NT2/D1 (cell line): ENCODE measurements around the gene TAF10.
A peak's percentile ranks its signal among the peaks of the same experiment; 100 is the strongest.

Experiments
- DNase-seq: peaks from one replicate; pipeline ENCODE4 v3.0.0-alpha.2; 2011; ENCODE audit warnings: low read depth, low spot score
- H3K27me3 ChIP-seq: 2 replicates; pipeline ENCODE4 v1.6.0; 2011; ENCODE audit warnings: mild to moderate bottlenecking; ENCODE audit not compliant: insufficient read length, insufficient read depth
- H3K36me3 ChIP-seq: 2 replicates; pipeline ENCODE4 v1.6.1; 2011; ENCODE audit warnings: mild to moderate bottlenecking, low read length, mixed read lengths; ENCODE audit not compliant: insufficient read depth, insufficient read length
- H3K4me1 ChIP-seq: 2 replicates; pipeline ENCODE4 v1.5.1; 2011; ENCODE audit not compliant: insufficient read depth, insufficient read length
- H3K4me3 ChIP-seq: 2 replicates; pipeline ENCODE4 v1.5.1; 2011; ENCODE audit warnings: low read depth; ENCODE audit not compliant: insufficient read length
- H3K9ac ChIP-seq: 2 replicates; pipeline ENCODE4 v1.6.0; 2011; ENCODE audit warnings: low read depth; ENCODE audit not compliant: insufficient read length
- H3K9me3 ChIP-seq: 2 replicates; pipeline ENCODE4 v1.5.1; 2011; ENCODE audit warnings: mild to moderate bottlenecking, low read length; ENCODE audit not compliant: insufficient read depth
- SUZ12 ChIP-seq: IDR thresholded peaks from 2 replicates; pipeline ENCODE4 v1.6.1; 2011; ENCODE audit not compliant: insufficient read length, insufficient read depth; ENCODE audit errors: extremely low read depth
- YY1 ChIP-seq: IDR thresholded peaks from 2 replicates; pipeline ENCODE4 v1.6.1; 2011; ENCODE audit not compliant: insufficient read length, insufficient read depth
- ZNF274 ChIP-seq: IDR thresholded peaks from 2 replicates; pipeline ENCODE4 v1.6.1; 2011; ENCODE audit warnings: mild to moderate bottlenecking, low read depth, low read length

The TAF10 gene

GRCh38 chr11:6570691-6571427 lies 41.2 kb downstream of the TAF10 start:
- H3K27me3 ChIP-seq: no peaks in the 10 kb centered on the region
- H3K9me3 ChIP-seq: no peaks in the 10 kb centered on the region
- no peak overlapping the region for H3K4me3 ChIP-seq
- no peak for DNase-seq
- H3K36me3 ChIP-seq: peaks cover 5% of the 10 kb centered on the region
- no peaks in the 10 kb centered on the region for H3K4me1 ChIP-seq
- no peak for TF ChIP-seq YY1
- H3K9ac ChIP-seq: no peak overlapping the region

GRCh38 chr11:6569706-6570105 lies 42.3 kb downstream of the TAF10 start:
- no peak for DNase-seq
- Histone ChIP-seq H3K36me3 (peaks cover 5% of the 10 kb centered on the region), H3K9me3 (no peaks in the 10 kb centered on the region), H3K4me1 (no peaks in the 10 kb centered on the region), H3K9ac (no peak overlapping the region), H3K27me3 (no peaks in the 10 kb centered on the region), H3K4me3 (no peak overlapping the region)
- TF ChIP-seq SUZ12 (no peak), YY1 (no peak), ZNF274 (no peak)

- Histone ChIP-seq H3K9ac (no peak overlapping the region), H3K27me3 (no peaks in the 10 kb centered on the region), H3K36me3 (peaks cover 5% of the 10 kb centered on the region), H3K9me3 (no peaks in the 10 kb centered on the region), H3K4me3 (no peak overlapping the region), H3K4me1 (peaks cover 8% of the 10 kb centered on the region)
- TF ChIP-seq SUZ12 (no peak), YY1 (no peak), ZNF274 (no peak)
- DNase-seq: peak; percentile 63
Measured at GRCh38 chr11:6568191-6568918, 43.7 kb downstream of the TAF10 start.

GRCh38 chr11:6567371-6567745 lies 44.7 kb downstream of the TAF10 start:
- TF ChIP-seq ZNF274 (no peak), YY1 (no peak), SUZ12 (no peak)
- no peaks in the 10 kb centered on the region for H3K27me3 ChIP-seq
- H3K9ac ChIP-seq: no peak overlapping the region
- no peak for DNase-seq
- no peak overlapping the region for H3K4me3 ChIP-seq
- no peaks in the 10 kb centered on the region for H3K9me3 ChIP-seq
- peaks cover 5% of the 10 kb centered on the region for H3K36me3 ChIP-seq
- H3K4me1 ChIP-seq: peaks cover 8% of the 10 kb centered on the region

- no peak for TF ChIP-seq ZNF274
- no peak for TF ChIP-seq SUZ12
- no peak for TF ChIP-seq YY1
- no peak for DNase-seq
- Histone ChIP-seq H3K36me3 (peaks cover 5% of the 10 kb centered on the region), H3K9me3 (no peaks in the 10 kb centered on the region), H3K9ac (no peak overlapping the region), H3K27me3 (no peaks in the 10 kb centered on the region), H3K4me3 (no peak overlapping the region), H3K4me1 (peaks cover 8% of the 10 kb centered on the region)
Measured at GRCh38 chr11:6566704-6567370, 45.2 kb downstream of the TAF10 start.

- Histone ChIP-seq H3K4me3 (no peak overlapping the region), H3K36me3 (peaks cover 5% of the 10 kb centered on the region), H3K9ac (no peak overlapping the region), H3K9me3 (no peaks in the 10 kb centered on the region), H3K4me1 (peaks cover 8% of the 10 kb centered on the region), H3K27me3 (no peaks in the 10 kb centered on the region)
- no peak for TF ChIP-seq ZNF274
- no peak for TF ChIP-seq YY1
- no peak for TF ChIP-seq SUZ12
- no peak for DNase-seq
Measured at GRCh38 chr11:6565988-6566703, 45.9 kb downstream of the TAF10 start.
